GM19240 (cell line): Measurements from ENCODE around the gene CFL1.
"Not testable (repeated sequence)": the region's sequence is repeated elsewhere in the genome, so short reads cannot be mapped to it uniquely, and the experiment has no call there.

ENCODE experiments used
- DNase-seq: peaks from one replicate; pipeline ENCODE4 v3.0.0; 2011; ENCODE audit warnings: low spot score; ENCODE audit not compliant: insufficient read length

Gene CFL1

GRCh38 chr11:65857853-65858680, at the start of gene CFL1:
TSS of gene CFL1 (minus strand) at chr11:65858180. CDS start at chr11:65858099, 81 bp downstream.
- DNase-seq = peak; percentile 72

- DNase-seq = no peak
These were observed 48.6 kb upstream of the CFL1 start for GRCh38 chr11:65906602-65907001.

GRCh38 chr11:65903715-65904114, 45.7 kb upstream of the CFL1 start:
- DNase-seq = no peak

DNA sequence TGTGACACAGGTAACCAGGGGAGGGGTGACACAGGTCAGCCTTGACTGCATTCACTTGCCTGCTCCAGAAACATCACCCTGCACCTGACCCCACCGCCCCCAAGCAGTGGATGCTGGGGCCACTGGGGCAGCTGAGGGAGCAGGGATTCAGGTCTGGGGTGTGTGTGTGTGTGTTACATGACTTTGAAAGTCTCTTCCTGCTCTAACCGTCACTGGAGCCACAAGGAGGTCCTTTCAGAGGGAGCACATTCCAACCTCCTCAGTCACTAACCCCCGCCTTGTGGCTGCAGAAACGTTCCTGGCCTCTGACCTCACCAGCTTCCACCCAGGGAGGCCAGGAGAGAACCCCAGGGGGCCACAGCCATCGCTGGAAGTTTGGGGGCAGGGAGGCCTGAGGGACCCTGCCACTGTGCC, 45.1 kb upstream of the CFL1 start:
- no peak for DNase-seq

DNA sequence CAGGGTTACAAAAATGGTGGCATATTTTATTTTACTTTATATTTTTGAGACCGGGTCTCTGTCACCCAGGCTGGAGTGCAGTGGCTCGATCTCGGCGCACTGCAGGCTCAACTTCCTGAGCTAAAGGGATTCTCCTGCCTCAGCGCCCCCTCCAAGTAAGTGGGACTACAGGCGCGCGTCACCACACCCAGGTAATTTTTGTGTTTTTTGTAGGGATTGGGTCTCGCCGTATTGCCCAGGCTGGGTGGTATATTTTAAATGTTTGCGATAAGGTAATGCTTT, 42.9 kb upstream of the CFL1 start:
- no peak for DNase-seq

GRCh38 chr11:65900125-65900898, 42.3 kb upstream of the CFL1 start, which contains the start of gene FOSL1:
TSS of gene FOSL1 (minus strand) at chr11:65900388. CDS start at chr11:65900339, 49 bp downstream.
- DNase-seq = peak; percentile 47

DNA sequence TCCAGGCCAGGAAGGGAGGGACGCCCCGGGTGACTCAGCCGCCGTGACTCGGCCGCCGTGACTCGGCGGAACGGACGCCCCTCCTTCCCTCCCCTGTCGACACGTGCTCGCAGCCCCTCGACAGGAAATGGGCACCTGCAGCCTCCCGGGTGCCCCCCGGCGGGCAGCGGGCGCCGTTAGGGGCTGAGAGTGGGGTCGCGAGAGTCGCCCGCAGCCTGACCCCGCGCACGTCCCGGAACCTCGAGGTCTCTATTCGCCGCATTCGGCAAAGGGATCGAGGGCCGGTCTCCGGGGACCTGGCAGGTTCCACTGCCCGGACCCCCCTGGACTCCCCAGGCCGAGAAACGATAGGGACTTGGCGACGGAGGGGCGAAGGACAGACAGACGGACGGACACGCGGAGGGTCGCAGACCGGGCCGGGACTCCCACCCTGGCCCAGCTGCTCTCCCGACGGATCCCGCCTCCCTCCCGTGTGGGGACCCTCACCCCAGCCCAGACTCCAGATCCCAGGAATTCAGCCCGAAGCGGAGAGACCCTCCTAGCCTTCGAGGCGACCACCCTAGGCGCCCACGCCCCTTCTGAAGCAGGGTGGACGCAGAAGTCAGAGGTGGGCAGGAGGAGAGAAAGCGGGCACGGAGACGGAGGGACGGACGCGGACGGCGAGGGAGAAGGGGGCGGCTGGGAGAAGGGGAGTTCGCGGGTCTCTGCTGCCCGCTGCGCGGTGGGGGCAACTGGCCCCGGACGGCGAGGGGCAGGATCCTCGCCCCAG, 41.6 kb upstream of the CFL1 start:
- DNase-seq = no peak

DNA sequence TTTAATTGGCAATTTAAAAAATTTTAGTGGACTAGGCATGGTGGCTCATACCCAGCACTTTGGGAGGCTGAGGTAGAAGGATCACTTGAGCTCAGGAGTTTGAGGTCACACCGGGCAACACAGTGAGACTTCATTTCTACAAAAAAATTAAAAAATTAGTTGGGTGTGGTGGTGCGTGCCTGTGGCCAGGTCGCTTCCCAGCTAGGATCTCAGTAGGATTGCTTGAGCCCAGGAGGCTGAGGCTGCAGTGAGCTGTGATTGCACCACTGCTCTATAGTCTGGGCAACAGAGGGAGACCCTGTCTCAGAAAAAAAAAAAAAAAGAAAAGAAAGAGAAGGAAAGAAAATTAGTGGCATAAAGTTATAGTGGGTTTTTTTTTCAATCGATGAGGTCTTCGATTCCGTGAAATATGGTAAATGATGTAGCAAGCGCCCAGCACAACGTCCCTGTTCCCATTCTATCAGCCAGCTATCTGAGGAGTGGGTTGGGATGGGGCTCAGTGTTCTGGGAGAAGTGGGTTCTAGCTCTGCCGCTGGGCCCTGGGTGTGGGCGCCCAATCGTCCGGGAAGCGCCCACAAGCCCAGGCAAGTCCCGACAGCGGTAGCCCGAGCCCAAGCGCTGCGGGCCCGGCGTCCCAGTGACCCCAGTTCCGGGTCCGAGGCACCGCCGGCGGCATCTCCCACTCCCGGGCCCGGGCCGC, 40.8 kb upstream of the CFL1 start:
- DNase-seq = no peak

- DNase-seq = no peak
These were observed 39.1 kb upstream of the CFL1 start for GRCh38 chr11:65897020-65897471.

- no peak for DNase-seq
These were observed 38.3 kb upstream of the CFL1 start for GRCh38 chr11:65896034-65896999.

DNA sequence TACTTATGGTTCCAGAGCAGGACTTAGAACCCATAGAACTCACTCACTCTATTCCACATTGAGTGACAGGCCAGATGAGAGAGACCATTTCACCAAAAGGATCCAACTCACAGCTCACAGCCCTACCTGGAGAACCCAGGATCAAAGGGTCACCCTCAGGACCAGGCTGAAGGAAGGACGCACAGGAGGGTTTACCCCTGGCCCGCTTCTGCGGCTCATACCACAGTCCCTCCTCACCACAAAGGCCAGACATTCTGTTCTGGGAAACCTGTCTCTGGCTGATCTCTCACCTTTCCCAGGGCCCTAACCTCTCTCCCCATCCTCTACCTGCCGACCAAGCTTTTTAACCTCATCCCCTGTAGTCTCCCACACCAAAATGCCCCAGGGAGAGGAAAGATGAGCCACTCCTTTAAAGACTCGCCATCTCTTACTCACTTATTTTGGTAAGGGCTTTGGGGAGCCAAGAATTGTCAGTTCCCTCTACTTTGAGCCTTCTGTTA, 37.6 kb upstream of the CFL1 start:
- no peak for DNase-seq

DNA sequence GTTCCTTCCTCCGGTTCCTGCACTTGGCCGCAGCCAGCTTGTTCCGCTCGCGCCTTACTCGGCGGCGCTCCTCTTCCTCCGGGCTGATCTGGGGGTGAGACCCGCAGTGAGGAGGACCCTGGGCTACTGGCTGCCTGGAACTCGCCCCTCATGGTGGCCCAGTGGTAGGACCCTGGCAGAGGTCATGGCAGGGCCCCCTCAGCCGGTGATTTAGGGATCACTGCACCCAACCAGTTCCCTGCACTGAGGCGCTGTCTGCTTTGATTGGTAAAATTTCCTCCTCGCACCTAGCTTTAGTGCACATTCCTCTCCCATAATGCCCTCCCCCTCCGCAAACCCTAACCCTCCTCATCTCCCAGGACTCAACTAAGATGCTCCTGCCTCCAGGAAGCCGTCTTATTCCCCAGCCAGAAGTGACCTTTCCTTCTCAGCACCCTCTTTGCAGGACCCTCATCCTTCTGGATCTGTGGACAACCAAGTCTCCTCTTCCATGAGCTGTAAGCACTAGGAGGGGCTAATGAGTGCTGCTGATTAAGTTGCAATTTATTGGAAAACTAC, 36.1 kb upstream of the CFL1 start:
- no peak for DNase-seq

- no peak for DNase-seq
These were observed 34.8 kb upstream of the CFL1 start for GRCh38 chr11:65892661-65893317.

- not testable (repeated sequence) for DNase-seq
These were observed 34.2 kb upstream of the CFL1 start for GRCh38 chr11:65892137-65892540.

DNA sequence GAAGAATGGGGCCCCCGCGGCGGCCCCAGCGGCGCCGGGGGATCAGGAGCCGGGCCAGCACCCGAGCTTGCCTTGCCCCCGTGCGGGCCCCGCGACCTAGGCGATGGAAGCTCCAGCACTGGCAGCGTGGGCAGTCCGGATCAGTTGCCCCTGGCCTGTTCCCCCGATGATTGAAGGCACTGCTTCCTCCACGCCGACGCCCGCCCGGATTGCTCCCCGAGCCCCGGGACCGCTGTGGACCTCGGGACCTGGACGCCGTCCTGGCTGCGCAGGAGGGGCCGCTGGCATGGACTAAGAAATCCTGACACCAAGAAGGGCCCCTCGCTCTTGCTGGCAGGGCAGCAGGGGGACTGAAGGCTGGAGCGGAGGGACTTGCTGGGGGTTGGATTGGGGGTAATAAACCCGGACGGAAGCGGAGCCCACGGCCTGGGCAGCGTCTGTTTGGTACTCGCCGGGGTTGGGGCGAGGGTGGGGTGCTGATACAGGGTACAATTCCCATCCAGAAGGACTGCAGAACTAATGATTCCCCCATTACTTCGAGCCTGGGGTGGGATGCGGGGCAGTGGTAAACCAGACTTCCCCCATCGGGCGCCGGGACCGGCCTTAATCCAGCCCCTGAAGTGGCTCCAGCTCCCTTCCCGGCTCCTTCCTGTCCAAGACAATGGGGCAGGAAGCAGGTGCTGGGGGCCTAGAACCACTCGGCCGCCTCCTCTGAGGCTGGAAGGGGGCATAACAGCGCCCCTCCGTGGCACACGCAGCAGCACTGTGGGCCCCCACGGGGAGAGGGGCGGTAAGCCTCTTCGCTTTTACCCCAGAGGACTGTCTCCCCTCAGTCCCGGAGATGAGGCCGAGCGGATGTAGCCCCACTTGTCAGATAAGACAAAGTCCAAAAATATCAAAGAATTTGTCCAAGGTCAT, 33.5 kb upstream of the CFL1 start:
- no peak for DNase-seq

DNA sequence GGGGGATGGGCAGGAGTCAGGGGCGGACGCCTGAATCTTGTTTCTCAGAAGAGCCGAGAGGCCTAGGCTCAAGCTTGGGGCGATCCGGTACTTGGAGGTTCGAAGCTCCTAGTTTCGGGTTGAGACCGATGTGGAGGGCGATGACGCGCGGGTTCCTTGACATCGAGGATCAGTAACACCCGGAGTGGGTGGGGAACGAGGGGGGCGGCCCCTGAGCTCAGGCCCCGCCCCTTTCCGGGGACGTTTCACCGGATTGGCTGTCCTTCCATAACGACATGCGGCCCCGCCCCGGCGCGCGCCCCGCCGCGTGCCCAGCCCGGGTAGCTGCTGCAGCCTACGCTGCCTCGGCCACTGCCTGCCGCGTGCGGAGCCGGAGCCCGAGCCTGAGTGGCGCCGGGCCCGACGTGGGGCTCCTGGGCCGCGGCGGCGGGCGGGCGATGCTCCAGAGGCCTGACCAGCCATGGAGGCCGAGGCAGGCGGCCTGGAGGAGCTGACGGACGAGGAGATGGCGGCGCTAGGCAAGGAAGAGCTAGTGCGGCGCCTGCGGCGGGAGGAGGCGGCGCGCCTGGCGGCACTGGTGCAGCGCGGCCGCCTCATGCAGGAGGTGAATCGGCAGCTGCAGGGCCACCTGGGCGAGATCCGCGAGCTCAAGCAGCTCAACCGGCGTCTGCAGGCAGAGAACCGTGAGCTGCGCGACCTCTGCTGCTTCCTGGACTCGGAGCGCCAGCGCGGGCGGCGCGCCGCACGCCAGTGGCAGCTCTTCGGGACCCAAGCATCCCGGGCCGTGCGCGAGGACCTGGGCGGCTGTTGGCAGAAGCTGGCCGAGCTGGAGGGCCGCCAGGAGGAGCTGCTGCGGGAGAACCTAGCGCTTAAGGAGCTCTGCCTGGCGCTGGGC, 32.6 kb upstream of the CFL1 start, which contains the start of gene CCDC85B:
Gene CCDC85B (plus strand): TSS at position 350 of the 895 bp plus-strand sequence. CDS start 111 bp downstream, at position 461.
- peak; percentile 81 for DNase-seq
